OCI-LY7 (cell line): ENCODE data around the gene FCHO2.

Source experiments
- EZH2phosphoT487 ChIP-seq: fragments of 200-600 bp; sonication (generic); IDR thresholded peaks from 2 replicates; pipeline ENCODE4 v1.6.1; 2018; ENCODE audit warnings: low read depth, borderline replicate concordance, mild to moderate bottlenecking, mixed run types, antibody characterized with exemption, low read length, moderate library complexity, mixed read lengths
- TF ChIP-seq, protein P1 (sequence below): fragments of 200-600 bp; sonication (generic); conservative IDR thresholded peaks from 2 replicates; pipeline ENCODE4 v1.5.1; 2014; ENCODE audit warnings: mild to moderate bottlenecking, antibody characterized with exemption, low read length, moderate library complexity, mixed read lengths

DNA sequence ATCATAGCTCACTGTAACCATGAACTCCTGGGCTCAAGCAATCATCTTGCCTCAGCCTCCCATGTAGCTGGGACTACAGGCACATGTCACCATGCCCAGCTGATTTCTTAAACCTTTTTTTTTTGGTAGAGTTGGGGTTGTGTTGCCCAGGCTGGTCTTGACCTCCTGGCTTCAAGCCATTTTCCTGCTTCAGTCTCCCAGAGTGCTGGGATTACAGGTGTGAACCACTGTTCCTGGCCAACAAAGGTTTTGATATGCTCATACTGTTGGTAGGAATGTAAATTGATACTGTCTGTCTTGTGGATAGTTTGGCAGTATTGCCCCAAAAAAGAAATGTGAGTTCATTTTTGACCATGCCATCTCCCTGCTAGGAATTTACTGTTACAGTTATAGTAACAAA lies 87.2 kb downstream of the FCHO2 start:
- TF ChIP-seq, protein P1, sequence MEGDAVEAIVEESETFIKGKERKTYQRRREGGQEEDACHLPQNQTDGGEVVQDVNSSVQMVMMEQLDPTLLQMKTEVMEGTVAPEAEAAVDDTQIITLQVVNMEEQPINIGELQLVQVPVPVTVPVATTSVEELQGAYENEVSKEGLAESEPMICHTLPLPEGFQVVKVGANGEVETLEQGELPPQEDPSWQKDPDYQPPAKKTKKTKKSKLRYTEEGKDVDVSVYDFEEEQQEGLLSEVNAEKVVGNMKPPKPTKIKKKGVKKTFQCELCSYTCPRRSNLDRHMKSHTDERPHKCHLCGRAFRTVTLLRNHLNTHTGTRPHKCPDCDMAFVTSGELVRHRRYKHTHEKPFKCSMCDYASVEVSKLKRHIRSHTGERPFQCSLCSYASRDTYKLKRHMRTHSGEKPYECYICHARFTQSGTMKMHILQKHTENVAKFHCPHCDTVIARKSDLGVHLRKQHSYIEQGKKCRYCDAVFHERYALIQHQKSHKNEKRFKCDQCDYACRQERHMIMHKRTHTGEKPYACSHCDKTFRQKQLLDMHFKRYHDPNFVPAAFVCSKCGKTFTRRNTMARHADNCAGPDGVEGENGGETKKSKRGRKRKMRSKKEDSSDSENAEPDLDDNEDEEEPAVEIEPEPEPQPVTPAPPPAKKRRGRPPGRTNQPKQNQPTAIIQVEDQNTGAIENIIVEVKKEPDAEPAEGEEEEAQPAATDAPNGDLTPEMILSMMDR: no peak
- TF ChIP-seq EZH2phosphoT487: no peak
